Kidney epithelial cell (primary cell): ENCODE measurements around the gene CERS3. TPM values are rescaled to one million over a fixed set of nuclear protein-coding genes. Genes with fewer than 3 reads are reported as not detected.

Source experiments
- DNase-seq: peaks from one replicate; pipeline ENCODE4 v3.0.0-alpha.2; 2010; ENCODE audit warnings: low read depth
- H3K27me3 ChIP-seq: 2 replicates; pipeline ENCODE4 v1.6.0; 2011; ENCODE audit warnings: low read length; ENCODE audit not compliant: control insufficient read depth, insufficient read depth
- H3K36me3 ChIP-seq: 2 replicates; pipeline ENCODE4 v1.5.1; 2011; ENCODE audit warnings: low read length; ENCODE audit not compliant: control insufficient read depth, insufficient read depth
- H3K4me3 ChIP-seq: 2 replicates; pipeline ENCODE4 v1.5.1; 2011; ENCODE audit warnings: low read depth, mild to moderate bottlenecking, control low read depth, low read length
- total RNA-seq: library from RNA; depleted of rRNA; stranded (reverse); fragments of >200 nt; gene quantifications from 2 replicates; pipeline ENCODE4 v1.2.3, GENCODE V29; 2015
- TF ChIP-seq, protein P1 (sequence below): IDR thresholded peaks from 2 replicates; pipeline ENCODE4 v1.5.1; 2011; ENCODE audit warnings: mild to moderate bottlenecking, moderate library complexity, low read length, control low read depth, inconsistent platforms; ENCODE audit not compliant: insufficient read depth, poor library complexity, severe bottlenecking

Gene CERS3
- total RNA-seq, 1 donor from 2014 or later, result not detected

GRCh38 chr15:100558771-100559254 is 30.1 kb upstream of the CERS3 start:
- no peak for DNase-seq

GRCh38 chr15:100553468-100553867 is 24.7 kb upstream of the CERS3 start:
- Histone ChIP-seq H3K36me3 (no peaks in the 10 kb centered on the region), H3K27me3 (no peaks in the 10 kb centered on the region), H3K4me3 (no peak overlapping the region)
- no peak for DNase-seq
- TF ChIP-seq, protein P1, sequence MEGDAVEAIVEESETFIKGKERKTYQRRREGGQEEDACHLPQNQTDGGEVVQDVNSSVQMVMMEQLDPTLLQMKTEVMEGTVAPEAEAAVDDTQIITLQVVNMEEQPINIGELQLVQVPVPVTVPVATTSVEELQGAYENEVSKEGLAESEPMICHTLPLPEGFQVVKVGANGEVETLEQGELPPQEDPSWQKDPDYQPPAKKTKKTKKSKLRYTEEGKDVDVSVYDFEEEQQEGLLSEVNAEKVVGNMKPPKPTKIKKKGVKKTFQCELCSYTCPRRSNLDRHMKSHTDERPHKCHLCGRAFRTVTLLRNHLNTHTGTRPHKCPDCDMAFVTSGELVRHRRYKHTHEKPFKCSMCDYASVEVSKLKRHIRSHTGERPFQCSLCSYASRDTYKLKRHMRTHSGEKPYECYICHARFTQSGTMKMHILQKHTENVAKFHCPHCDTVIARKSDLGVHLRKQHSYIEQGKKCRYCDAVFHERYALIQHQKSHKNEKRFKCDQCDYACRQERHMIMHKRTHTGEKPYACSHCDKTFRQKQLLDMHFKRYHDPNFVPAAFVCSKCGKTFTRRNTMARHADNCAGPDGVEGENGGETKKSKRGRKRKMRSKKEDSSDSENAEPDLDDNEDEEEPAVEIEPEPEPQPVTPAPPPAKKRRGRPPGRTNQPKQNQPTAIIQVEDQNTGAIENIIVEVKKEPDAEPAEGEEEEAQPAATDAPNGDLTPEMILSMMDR, result no peak

More at GRCh38 chr15:100558771-100559254, 30.1 kb upstream of the CERS3 start:
- no peaks in the 10 kb centered on the region for H3K36me3 ChIP-seq
- no peak overlapping the region for H3K4me3 ChIP-seq
- TF ChIP-seq, protein P1, result no peak
- no peaks in the 10 kb centered on the region for H3K27me3 ChIP-seq

DNA sequence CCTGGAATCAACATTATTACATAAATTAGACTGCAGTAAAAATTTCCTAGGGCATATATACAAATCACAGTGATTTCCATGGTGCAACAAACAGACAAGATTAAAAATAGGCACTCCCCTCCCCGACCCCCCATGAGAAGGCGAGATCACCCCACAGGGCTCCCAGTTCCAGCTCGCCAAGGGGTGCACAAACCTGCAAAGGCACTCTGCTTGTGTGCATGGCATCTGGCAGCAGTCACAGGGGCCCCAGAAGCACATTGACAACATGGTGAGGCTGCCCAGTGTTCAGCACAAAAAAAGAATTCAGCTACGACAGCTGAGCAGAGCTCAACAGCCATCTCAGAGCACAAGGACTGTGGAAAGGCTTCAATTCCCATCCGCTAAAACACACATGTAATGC is 19.2 kb upstream of the CERS3 start:
- DNase-seq, result no peak
- TF ChIP-seq, protein P1, result no peak

DNA sequence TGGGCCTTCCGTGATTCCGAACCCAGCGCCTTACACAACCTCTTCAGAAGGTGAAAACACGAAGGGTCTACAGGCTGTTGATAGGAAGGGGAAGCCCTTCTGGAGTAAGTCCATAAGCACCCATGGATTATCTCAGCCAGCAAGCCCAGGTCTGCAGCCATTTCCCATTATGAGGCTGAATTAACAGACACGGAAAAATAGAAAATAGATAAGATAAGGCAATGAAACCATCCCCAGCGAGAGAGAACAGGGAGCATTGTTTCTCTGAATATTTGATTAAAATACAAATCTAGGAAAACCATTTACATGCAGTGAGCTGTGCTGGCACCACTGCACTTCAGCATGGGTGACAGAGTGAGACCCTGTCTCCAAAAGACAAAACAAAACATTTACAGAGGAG is 16.2 kb upstream of the CERS3 start:
- TF ChIP-seq, protein P1, result no peak
- no peak for DNase-seq
- H3K4me3 ChIP-seq, result no peak overlapping the region
- H3K36me3 ChIP-seq, result no peaks in the 10 kb centered on the region
- H3K27me3 ChIP-seq, result peaks cover 8% of the 10 kb centered on the region

More for the DNA sequence above, 19.2 kb upstream of the CERS3 start:
- Histone ChIP-seq H3K36me3 (no peaks in the 10 kb centered on the region), H3K4me3 (no peak overlapping the region), H3K27me3 (peaks cover 8% of the 10 kb centered on the region)

DNA sequence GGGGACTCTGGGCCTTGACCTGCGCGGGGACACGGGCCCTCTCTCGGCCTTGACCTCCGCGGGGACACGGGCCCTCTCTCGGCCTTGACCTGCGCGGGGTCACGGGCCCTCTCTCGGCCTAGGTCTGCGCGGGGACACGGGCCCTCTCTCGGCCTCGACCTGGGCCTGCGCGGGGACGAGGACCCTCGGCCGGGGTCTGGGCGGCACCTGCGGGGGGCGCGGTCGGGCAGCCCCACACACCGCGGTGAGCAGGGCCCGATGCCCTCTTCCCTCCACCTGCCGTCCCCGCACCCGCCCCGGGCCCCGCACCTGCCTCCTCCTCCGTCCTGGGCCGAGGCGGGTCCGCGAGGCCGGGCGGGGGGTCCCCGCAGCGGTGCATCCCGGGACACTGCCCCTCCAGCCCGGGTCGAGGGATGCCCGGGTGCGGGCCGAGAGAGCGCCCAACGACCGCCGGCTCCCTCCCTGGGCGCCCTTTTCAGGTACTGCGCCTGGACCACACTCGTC is 15.6 kb upstream of the CERS3 start:
- no peak overlapping the region for H3K4me3 ChIP-seq
- TF ChIP-seq, protein P1, result no peak
- no peak for DNase-seq

GRCh38 chr15:100542290-100542689 is 13.5 kb upstream of the CERS3 start:
- TF ChIP-seq, protein P1, result no peak
- DNase-seq, result no peak
- Histone ChIP-seq H3K36me3 (no peaks in the 10 kb centered on the region), H3K4me3 (no peak overlapping the region), H3K27me3 (peaks cover 8% of the 10 kb centered on the region)

More for the DNA sequence above, 15.6 kb upstream of the CERS3 start:
- H3K36me3 ChIP-seq, result no peaks in the 10 kb centered on the region
- peaks cover 8% of the 10 kb centered on the region for H3K27me3 ChIP-seq
